Esophagus muscularis mucosa (tissue), 4 donors: ENCODE results near the gene HPS4.

ENCODE experiments used
- CTCF ChIP-seq, 3 experiments: fragments of 200-600 bp in 2 of 3; fragments of 450-650 bp in 1 of 3; sonication (generic) in 2 of 3; IDR thresholded peaks; one replicate each; pipeline ENCODE4 v1.5.1; 2017 to 2019; ENCODE audit warnings: antibody characterized with exemption in 3 of 3, mild to moderate bottlenecking in 2 of 3, moderate library complexity in 1 of 3
- EP300 ChIP-seq: sonication (generic); formaldehyde crosslinking; IDR thresholded peaks from one replicate; pipeline ENCODE4 v1.6.1; 2017; ENCODE audit warnings: antibody characterized with exemption
- POLR2A ChIP-seq: fragments of 450-650 bp; IDR thresholded peaks from one replicate; pipeline ENCODE4 v1.6.1; 2017; ENCODE audit warnings: antibody characterized with exemption, moderate library complexity, mild to moderate bottlenecking, low read depth
- POLR2AphosphoS5 ChIP-seq, 2 donors: sonication (generic); formaldehyde crosslinking; IDR thresholded peaks; one replicate each; pipeline ENCODE4 v1.6.1; 2017; ENCODE audit warnings: antibody characterized with exemption in 2 of 2

- TF ChIP-seq POLR2AphosphoS5 (IDR thresholded peaks at IDR 0.05) (no peak), POLR2A (no peak), CTCF (IDR thresholded peaks at IDR 0.05) (no peak), EP300 (no peak)
Measured at GRCh38 chr22:26429458-26430286, 53.9 kb downstream of the HPS4 start.
